ENCODE results near the gene PATL1.

DNA sequence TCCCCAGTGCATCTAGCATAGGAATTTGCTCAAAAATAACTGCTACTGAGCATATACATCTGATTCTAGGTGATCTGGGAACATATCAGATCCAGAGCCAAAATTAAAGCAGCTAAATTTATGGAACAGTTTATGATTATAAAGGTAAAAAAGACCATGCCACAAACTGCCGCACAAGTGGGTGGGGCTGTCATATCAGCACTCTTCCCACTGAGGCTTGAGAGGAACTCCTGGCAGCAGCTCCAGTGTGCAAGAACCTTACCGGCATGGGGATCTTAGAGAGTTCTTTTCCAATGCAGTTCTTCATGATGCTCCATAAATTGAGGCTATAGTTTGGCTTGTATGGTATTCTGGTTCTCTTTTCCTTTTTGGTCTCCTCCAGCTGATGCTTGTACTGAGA is 68.6 kb downstream of the PATL1 start:
- TF ChIP-seq, protein P1, sequence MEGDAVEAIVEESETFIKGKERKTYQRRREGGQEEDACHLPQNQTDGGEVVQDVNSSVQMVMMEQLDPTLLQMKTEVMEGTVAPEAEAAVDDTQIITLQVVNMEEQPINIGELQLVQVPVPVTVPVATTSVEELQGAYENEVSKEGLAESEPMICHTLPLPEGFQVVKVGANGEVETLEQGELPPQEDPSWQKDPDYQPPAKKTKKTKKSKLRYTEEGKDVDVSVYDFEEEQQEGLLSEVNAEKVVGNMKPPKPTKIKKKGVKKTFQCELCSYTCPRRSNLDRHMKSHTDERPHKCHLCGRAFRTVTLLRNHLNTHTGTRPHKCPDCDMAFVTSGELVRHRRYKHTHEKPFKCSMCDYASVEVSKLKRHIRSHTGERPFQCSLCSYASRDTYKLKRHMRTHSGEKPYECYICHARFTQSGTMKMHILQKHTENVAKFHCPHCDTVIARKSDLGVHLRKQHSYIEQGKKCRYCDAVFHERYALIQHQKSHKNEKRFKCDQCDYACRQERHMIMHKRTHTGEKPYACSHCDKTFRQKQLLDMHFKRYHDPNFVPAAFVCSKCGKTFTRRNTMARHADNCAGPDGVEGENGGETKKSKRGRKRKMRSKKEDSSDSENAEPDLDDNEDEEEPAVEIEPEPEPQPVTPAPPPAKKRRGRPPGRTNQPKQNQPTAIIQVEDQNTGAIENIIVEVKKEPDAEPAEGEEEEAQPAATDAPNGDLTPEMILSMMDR (IDR thresholded peaks at IDR 0.05) = no peak
- TF ChIP-seq EP300 (IDR thresholded peaks at IDR 0.05) (no peak), POLR2A (IDR thresholded peaks at IDR 0.05) (no peak)

Data from ovary (tissue), 3 donors.